NT2/D1 (cell line): ENCODE data around the gene MAP3K4.

Source experiments
- SUZ12 ChIP-seq: IDR thresholded peaks from 2 replicates; pipeline ENCODE4 v1.6.1; 2011; ENCODE audit not compliant: insufficient read length, insufficient read depth; ENCODE audit errors: extremely low read depth
- ZNF274 ChIP-seq: IDR thresholded peaks from 2 replicates; pipeline ENCODE4 v1.6.1; 2011; ENCODE audit warnings: mild to moderate bottlenecking, low read depth, low read length

- TF ChIP-seq ZNF274 (no peak), SUZ12 (no peak)
These were observed 18.8 kb downstream of the MAP3K4 start for GRCh38 chr6:161010418-161010817.
